Neuronal stem cell (in vitro differentiated cells): ENCODE data around the gene NOSTRIN.

Experiments
- DNase-seq: peaks from one replicate; pipeline ENCODE4 v3.0.0-alpha.2; 2013; ENCODE audit warnings: low spot score
- H2AFZ ChIP-seq: one replicate; pipeline ENCODE4 v1.6.1; 2013; ENCODE audit warnings: mild to moderate bottlenecking, low read length, inconsistent platforms
- H2AK5ac ChIP-seq: 2 replicates; pipeline ENCODE4 v1.6.1; 2013; ENCODE audit warnings: low read depth, mild to moderate bottlenecking, inconsistent platforms, low read length, moderate library complexity, mixed read lengths
- H2BK120ac ChIP-seq: 2 replicates; pipeline ENCODE4 v1.6.1; 2013; ENCODE audit warnings: low read depth, mild to moderate bottlenecking, inconsistent platforms, low read length, moderate library complexity, mixed read lengths
- H2BK12ac ChIP-seq: one replicate; pipeline ENCODE4 v1.6.1; 2013; ENCODE audit warnings: low read length, inconsistent platforms
- H2BK15ac ChIP-seq: 2 replicates; pipeline ENCODE4 v1.6.1; 2013; ENCODE audit warnings: mild to moderate bottlenecking, low read length, inconsistent platforms, mixed read lengths
- H2BK5ac ChIP-seq: one replicate; pipeline ENCODE4 v1.6.1; 2013; ENCODE audit warnings: inconsistent platforms, mild to moderate bottlenecking, low read length, moderate library complexity
- H3K14ac ChIP-seq: one replicate; pipeline ENCODE4 v1.6.1; 2013; ENCODE audit warnings: low read length, inconsistent platforms
- H3K18ac ChIP-seq: 2 replicates; pipeline ENCODE4 v1.6.1; 2013; ENCODE audit warnings: low read length, inconsistent platforms
- H3K23ac ChIP-seq: 2 replicates; pipeline ENCODE4 v1.6.1; 2013; ENCODE audit warnings: low read depth, mild to moderate bottlenecking, mixed read lengths, low read length, inconsistent platforms; ENCODE audit not compliant: poor library complexity
- H3K27ac ChIP-seq: replicated peaks from 3 replicates; pipeline ENCODE4 v1.5.1; 2013; ENCODE audit warnings: low read length, inconsistent platforms
- H3K27me3 ChIP-seq, 3 experiments: 2 replicates each; pipeline ENCODE4 v1.6.1; 2013; ENCODE audit warnings: low read length in 3 of 3, mild to moderate bottlenecking in 2 of 3, inconsistent platforms in 1 of 3, low read depth in 1 of 3, mixed read lengths in 1 of 3, moderate library complexity in 1 of 3; ENCODE audit not compliant: control insufficient read depth in 3 of 3, insufficient read depth in 3 of 3
- H3K36me3 ChIP-seq, 2 donors: replicated peaks in 1 of 2; 2 replicates each; pipeline ENCODE4 v1.6.1; 2013; ENCODE audit warnings: low read length in 2 of 2; ENCODE audit not compliant: control insufficient read depth in 2 of 2, insufficient read depth in 2 of 2
- H3K4ac ChIP-seq: 2 replicates; pipeline ENCODE4 v1.6.1; 2013; ENCODE audit warnings: inconsistent platforms, mild to moderate bottlenecking, low read length, moderate library complexity
- H3K4me1 ChIP-seq, 2 donors: 1 replicate in 1 of 2; 2 replicates in 1 of 2; pipeline ENCODE4 v1.6.1; 2013; ENCODE audit warnings: low read length in 2 of 2, low read depth in 1 of 2; ENCODE audit not compliant: control insufficient read depth in 2 of 2, insufficient read depth in 1 of 2
- H3K4me2 ChIP-seq: one replicate; pipeline ENCODE4 v1.6.1; 2013; ENCODE audit warnings: mild to moderate bottlenecking, low read length, inconsistent platforms; ENCODE audit not compliant: insufficient read depth, poor library complexity, severe bottlenecking
- H3K4me3 ChIP-seq, 2 donors: 2 replicates each; pipeline ENCODE4 v1.5.1; 2013; ENCODE audit warnings: low read length in 2 of 2, mild to moderate bottlenecking in 2 of 2, inconsistent platforms in 1 of 2, moderate library complexity in 1 of 2
- H3K79me1 ChIP-seq: one replicate; pipeline ENCODE4 v1.6.1; 2013; ENCODE audit warnings: low read depth, mild to moderate bottlenecking, inconsistent platforms, low read length, moderate library complexity
- H3K9ac ChIP-seq: one replicate; pipeline ENCODE4 v1.6.1; 2013; ENCODE audit warnings: mild to moderate bottlenecking, low read depth, low read length, inconsistent platforms; ENCODE audit not compliant: poor library complexity
- H3K9me3 ChIP-seq, 2 donors: replicated peaks in 1 of 2; 2 replicates each; pipeline versions ENCODE3 to v1.6.1; 2013; ENCODE audit warnings: low read length in 2 of 2, mild to moderate bottlenecking in 2 of 2, inconsistent platforms in 1 of 2, low read depth in 1 of 2, mixed read lengths in 1 of 2, moderate library complexity in 1 of 2; ENCODE audit not compliant: control insufficient read depth in 2 of 2, insufficient read depth in 1 of 2
- H4K8ac ChIP-seq: one replicate; pipeline ENCODE4 v1.6.1; 2013; ENCODE audit warnings: low read depth, mild to moderate bottlenecking, inconsistent platforms, low read length, moderate library complexity
- H4K91ac ChIP-seq: one replicate; pipeline ENCODE4 v1.6.1; 2013; ENCODE audit warnings: low read length, low read depth, mild to moderate bottlenecking, inconsistent platforms; ENCODE audit not compliant: poor library complexity
- WGBS, 2 donors: extraction: QIAGEN DNeasy Blood & Tissue Kit; methylation state at CpG; one replicate each; pipeline ENCODE4 v1.1.7; 2013; ENCODE audit warnings: missing lambda C conversion rate in 2 of 2, mixed read lengths in 1 of 2; ENCODE audit not compliant: insufficient read length in 2 of 2, insufficient replicate concordance in 1 of 2; ENCODE audit errors: extremely low coverage in 2 of 2; 5-methylcytosine and 5-hydroxymethylcytosine counted together

Gene NOSTRIN

DNA sequence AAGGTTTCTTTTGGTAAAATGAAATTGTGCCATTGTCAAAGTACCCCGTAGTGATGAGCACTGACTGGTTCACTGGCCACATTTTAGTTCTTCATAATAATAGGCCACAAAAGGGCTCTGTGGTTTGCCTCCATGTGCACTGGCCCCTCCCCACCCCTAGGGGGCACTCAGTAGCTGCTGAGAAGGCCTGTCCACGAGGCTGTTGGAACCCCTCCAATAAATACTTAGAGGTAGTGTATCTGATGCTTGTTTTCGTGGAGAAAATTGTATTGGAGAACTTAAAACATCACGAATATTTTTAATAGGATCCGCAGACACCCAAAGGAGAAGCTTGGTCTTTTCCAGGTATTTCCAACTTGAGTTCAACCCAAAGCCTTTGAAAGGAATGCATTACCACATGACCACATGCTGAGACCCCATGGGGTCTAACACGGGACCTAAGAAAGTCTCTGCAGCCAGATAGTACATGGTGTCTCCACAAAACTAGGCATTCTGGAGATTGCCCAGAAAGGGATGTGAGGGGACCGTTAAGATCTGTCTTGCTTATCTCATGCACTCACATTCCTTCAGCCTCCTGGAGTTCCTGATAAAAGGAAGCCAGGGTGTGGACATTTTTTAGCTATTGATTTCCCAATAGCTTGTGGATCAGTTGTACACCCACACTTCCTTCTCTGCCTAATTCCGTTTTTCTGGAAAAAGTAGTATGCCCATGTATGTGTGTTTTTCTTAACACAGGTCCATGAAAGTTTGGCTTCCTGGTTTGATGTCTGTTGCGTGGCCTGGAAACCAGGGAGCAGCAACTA, 28.5 kb upstream of the NOSTRIN start:
- Histone ChIP-seq H2BK12ac (no peak overlapping the region), H3K36me3 (peaks cover 4 to 9% of the 10 kb centered on the region in 2 donors), H3K9ac (no peak overlapping the region), H2BK120ac (no peak overlapping the region), H3K4me1 (no peaks in the 10 kb centered on the region), H2BK5ac (no peak overlapping the region), H3K79me1 (no peaks in the 10 kb centered on the region), H2AFZ (no peak overlapping the region), H3K27me3 (no peaks in the 10 kb centered on the region), H3K9me3 (peaks cover 0 to 7% of the 10 kb centered on the region in 2 donors), H4K91ac (no peak overlapping the region), H3K27ac (no peak overlapping the region), H3K4ac (no peak overlapping the region), H2AK5ac (no peak overlapping the region), H3K23ac (no peak overlapping the region), H3K18ac (no peak overlapping the region), H2BK15ac (no peak overlapping the region), H4K8ac (no peak overlapping the region), H3K4me3 (no peak overlapping the region), H3K14ac (no peak overlapping the region), H3K4me2 (no peak overlapping the region)
- DNase-seq = no peak
- WGBS, 2 donors = no CpG with 5 or more reads among the region's 9 CpGs

DNA sequence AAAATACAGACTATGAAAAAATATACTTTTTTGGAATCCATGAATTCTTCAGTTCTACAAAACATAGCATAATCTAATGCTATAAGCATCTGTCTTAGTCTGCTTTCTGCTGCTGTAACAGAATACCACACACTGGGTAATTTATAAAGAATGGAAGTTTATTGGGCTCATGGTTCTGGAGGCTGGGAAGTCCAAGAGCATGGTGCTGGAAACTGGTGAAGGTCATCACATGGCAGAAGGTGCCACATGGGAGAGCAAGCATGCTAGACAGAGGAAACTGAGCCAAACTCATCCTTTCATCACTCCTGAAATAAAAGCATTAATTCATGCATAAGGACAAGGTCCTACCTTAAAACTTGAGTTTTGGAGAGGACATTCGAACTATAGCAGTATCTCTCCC, 26.6 kb upstream of the NOSTRIN start:
- no CpG with 5 or more reads among the region's 1 CpG for WGBS, 2 donors
- H3K9ac ChIP-seq = no peak overlapping the region

DNA sequence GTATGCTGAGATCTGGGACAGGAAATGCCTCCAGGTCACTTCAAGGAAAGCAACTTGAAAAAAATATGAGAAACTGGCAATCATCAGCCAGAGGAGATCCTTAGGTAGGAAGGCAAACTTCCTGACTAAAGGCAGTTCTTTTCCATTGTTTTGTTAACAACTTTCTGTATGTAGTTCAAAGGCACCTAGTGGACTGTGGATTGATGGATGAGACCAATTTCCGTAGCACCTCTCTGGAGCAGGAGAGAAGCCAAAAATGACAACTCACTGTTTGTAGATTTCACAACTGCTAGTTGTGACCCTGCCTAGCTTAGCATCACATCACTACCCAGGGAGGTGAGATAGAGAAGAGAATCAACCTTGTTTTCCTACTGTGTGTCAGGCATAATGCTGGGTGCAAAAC, 21.8 kb upstream of the NOSTRIN start:
- no peak overlapping the region for H2BK15ac ChIP-seq
- no CpG with 5 or more reads among the region's 1 CpG for WGBS, 2 donors
- H3K27me3 ChIP-seq = no peaks in the 10 kb centered on the region
- H4K8ac ChIP-seq = no peak overlapping the region
- no peak overlapping the region for H3K4me2 ChIP-seq
- H3K23ac ChIP-seq = no peak overlapping the region
- no peak overlapping the region for H3K4ac ChIP-seq
- no peak overlapping the region for H3K4me3 ChIP-seq
- peaks cover 5 to 7% of the 10 kb centered on the region in 2 donors for H3K9me3 ChIP-seq
- no peak overlapping the region for H3K27ac ChIP-seq
- H3K4me1 ChIP-seq = no peaks in the 10 kb centered on the region
- no peak overlapping the region for H3K9ac ChIP-seq
- H2BK120ac ChIP-seq = no peak overlapping the region
- no peak overlapping the region for H2AFZ ChIP-seq
- DNase-seq = no peak
- no peak overlapping the region for H3K14ac ChIP-seq
- no peak overlapping the region for H2AK5ac ChIP-seq
- H2BK5ac ChIP-seq = no peak overlapping the region
- no peak overlapping the region for H4K91ac ChIP-seq
- no peak overlapping the region for H2BK12ac ChIP-seq
- H3K18ac ChIP-seq = no peak overlapping the region
- H3K36me3 ChIP-seq = no peaks in the 10 kb centered on the region
- H3K79me1 ChIP-seq = no peaks in the 10 kb centered on the region

More for the DNA sequence above, 26.6 kb upstream of the NOSTRIN start:
- Histone ChIP-seq H3K18ac (no peak overlapping the region), H3K4me3 (no peak overlapping the region), H4K91ac (no peak overlapping the region), H3K4me2 (no peak overlapping the region), H2BK5ac (no peak overlapping the region), H4K8ac (no peak overlapping the region), H2AK5ac (no peak overlapping the region), H3K23ac (no peak overlapping the region), H3K14ac (no peak overlapping the region), H2AFZ (no peak overlapping the region), H3K9me3 (peaks cover 5 to 7% of the 10 kb centered on the region in 2 donors), H2BK15ac (no peak overlapping the region), H3K27ac (no peak overlapping the region), H2BK12ac (no peak overlapping the region), H3K27me3 (no peaks in the 10 kb centered on the region), H3K4ac (no peak overlapping the region), H3K79me1 (no peaks in the 10 kb centered on the region), H3K4me1 (no peaks in the 10 kb centered on the region), H2BK120ac (no peak overlapping the region), H3K36me3 (peaks cover 0 to 2% of the 10 kb centered on the region in 2 donors)
- no peak for DNase-seq

DNA sequence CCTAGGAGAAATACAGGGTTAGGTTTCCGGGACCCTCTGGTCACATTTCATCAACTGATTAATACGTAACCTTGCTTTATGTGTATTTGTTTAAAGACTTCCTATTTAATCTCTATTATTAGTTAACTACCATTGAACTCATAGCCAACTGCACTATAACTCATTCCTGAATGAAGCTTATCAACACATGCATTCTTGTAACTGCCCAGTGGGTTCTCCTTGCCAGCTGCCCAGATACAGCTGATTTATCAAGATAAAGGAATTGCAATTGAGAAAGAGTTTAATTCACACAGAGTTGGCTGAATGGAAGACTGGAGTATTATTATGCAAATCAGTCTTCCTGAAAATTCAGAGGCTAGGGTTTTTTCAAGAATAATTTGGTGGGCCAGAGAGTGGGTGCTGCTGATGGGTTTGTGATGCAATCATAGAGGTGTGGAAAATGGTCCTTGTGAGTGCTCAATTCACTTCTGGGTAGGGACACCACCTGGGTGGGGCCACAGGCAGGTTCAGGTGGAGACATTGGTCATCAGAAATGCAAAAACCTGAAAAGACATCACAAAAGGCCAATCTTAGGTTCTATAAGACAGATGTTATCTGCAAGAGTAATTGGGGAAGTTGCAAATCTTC, 21.1 kb upstream of the NOSTRIN start:
- Histone ChIP-seq H3K4ac (no peak overlapping the region), H3K9ac (no peak overlapping the region), H3K36me3 (no peaks in the 10 kb centered on the region), H3K79me1 (no peaks in the 10 kb centered on the region), H2BK15ac (no peak overlapping the region), H2BK5ac (no peak overlapping the region), H2AK5ac (no peak overlapping the region), H2BK12ac (no peak overlapping the region), H3K4me2 (no peak overlapping the region), H3K18ac (no peak overlapping the region), H4K8ac (no peak overlapping the region), H3K27ac (no peak overlapping the region), H3K23ac (no peak overlapping the region), H2AFZ (no peak overlapping the region), H3K4me1 (no peaks in the 10 kb centered on the region), H3K27me3 (no peaks in the 10 kb centered on the region), H2BK120ac (no peak overlapping the region), H4K91ac (no peak overlapping the region), H3K14ac (no peak overlapping the region), H3K9me3 (peaks cover 3 to 5% of the 10 kb centered on the region in 2 donors), H3K4me3 (no peak overlapping the region)
- WGBS, 2 donors = no CpG with 5 or more reads among the region's 2 CpGs
- no peak for DNase-seq
